ENCODE results near the gene HELLS.
"Not testable (repeated sequence)": the region's sequence is repeated elsewhere in the genome, so short reads cannot be mapped to it uniquely, and the experiment has no call there.

HELLS gene

GRCh38 chr10:94627511-94627910 is 81.9 kb downstream of the HELLS start:
- Mint-ChIP-seq H3K4me3 (no peak overlapping the region), H3K27ac (no peak overlapping the region), H3K9me3 (no peaks in the 10 kb centered on the region), H3K27me3 (ENCODE audit: low read depth) (no peaks in the 10 kb centered on the region), H3K36me3 (ENCODE audit: low read depth) (no peaks in the 10 kb centered on the region), H3K4me1 (ENCODE audit: low read depth) (peaks cover 1% of the 10 kb centered on the region)
- DNase-seq (ENCODE audit: low spot score), result no peak

DNA sequence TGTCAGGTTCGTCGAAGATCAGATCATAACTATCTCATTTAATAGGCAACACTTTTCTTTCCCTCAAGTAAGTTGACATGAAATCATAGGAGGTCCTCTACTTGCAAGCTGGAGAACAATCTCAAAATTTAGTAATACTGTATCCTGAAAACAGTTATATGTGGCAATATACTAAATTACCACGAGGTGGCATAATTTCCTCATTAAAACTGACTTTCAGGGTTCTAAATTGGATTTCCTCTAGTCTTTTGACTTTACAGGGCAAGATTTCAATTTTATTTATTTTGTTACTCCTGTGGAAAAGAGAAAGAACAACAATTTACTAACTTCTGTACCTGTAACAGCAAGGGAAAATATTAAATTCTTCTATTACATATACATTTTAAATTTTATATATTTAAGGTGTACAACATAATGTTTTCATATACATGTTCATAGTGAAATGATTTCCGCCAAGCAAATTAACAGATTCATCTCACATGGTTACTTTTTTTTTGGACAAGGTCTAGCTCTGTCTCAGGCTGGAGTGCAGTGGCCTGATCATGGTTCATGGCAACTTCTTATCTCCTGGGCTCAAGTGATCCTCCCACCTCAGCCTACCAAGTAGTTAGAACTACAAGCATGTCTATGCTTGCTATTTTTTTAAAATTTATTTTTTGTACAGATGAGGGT is 84.6 kb downstream of the HELLS start:
- Mint-ChIP-seq H3K4me1 (ENCODE audit: low read depth) (peaks cover 1% of the 10 kb centered on the region), H3K9me3 (peaks cover 4% of the 10 kb centered on the region), H3K27ac (no peak overlapping the region), H3K4me3 (no peak overlapping the region), H3K27me3 (ENCODE audit: low read depth) (no peaks in the 10 kb centered on the region), H3K36me3 (ENCODE audit: low read depth) (no peaks in the 10 kb centered on the region)
- DNase-seq (ENCODE audit: low spot score), result no peak

- Mint-ChIP-seq H3K27ac (no peak overlapping the region), H3K4me3 (no peak overlapping the region), H3K36me3 (ENCODE audit: low read depth) (no peaks in the 10 kb centered on the region), H3K4me1 (ENCODE audit: low read depth) (peaks cover 1% of the 10 kb centered on the region), H3K9me3 (peaks cover 9% of the 10 kb centered on the region), H3K27me3 (ENCODE audit: low read depth) (no peaks in the 10 kb centered on the region)
- no peak for DNase-seq (ENCODE audit: low spot score)
Observed at GRCh38 chr10:94631077-94631875, 85.7 kb downstream of the HELLS start.

GRCh38 chr10:94632954-94633353 is 87.4 kb downstream of the HELLS start:
- peaks cover 1% of the 10 kb centered on the region for H3K4me1 Mint-ChIP-seq (ENCODE audit: low read depth)
- no peak overlapping the region for H3K27ac Mint-ChIP-seq

GRCh38 chr10:94638097-94638496 is 92.5 kb downstream of the HELLS start:
- H3K36me3 Mint-ChIP-seq (ENCODE audit: low read depth); H3K4me1 Mint-ChIP-seq (ENCODE audit: low read depth); H3K27me3 Mint-ChIP-seq (ENCODE audit: low read depth); H3K27ac Mint-ChIP-seq; H3K4me3 Mint-ChIP-seq; DNase-seq (ENCODE audit: low spot score): not testable (repeated sequence)
- peaks cover 35% of the 10 kb centered on the region for H3K9me3 Mint-ChIP-seq

More at GRCh38 chr10:94632954-94633353, 87.4 kb downstream of the HELLS start:
- Mint-ChIP-seq H3K4me3 (no peak overlapping the region), H3K36me3 (ENCODE audit: low read depth) (no peaks in the 10 kb centered on the region), H3K9me3 (peaks cover 22% of the 10 kb centered on the region), H3K27me3 (ENCODE audit: low read depth) (no peaks in the 10 kb centered on the region)
- DNase-seq (ENCODE audit: low spot score), result no peak

DNA sequence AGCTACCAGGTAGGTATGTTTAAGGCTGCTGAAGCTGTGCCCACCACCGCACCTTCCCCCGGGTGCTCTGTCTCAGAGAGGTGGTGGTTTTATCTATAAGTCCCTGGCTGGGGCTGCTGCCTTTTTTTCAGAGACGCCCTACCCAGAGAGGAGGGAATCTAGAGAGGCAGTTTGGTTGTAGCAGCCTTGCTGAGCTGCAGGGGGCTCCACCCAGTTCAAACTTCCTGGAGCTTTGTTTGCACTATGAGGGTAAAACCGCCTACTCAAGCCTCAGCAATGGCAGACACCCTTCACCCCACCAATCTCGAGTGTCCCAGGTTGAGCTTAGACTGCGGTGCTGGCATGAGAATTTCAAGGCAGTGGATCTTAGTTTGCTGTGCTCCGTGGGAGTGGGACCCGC is 94.3 kb downstream of the HELLS start:
- no peak for DNase-seq (ENCODE audit: low spot score)
- Mint-ChIP-seq H3K36me3 (ENCODE audit: low read depth) (peaks cover 3% of the 10 kb centered on the region), H3K4me1 (ENCODE audit: low read depth) (no peaks in the 10 kb centered on the region), H3K9me3 (peaks cover 34% of the 10 kb centered on the region), H3K27ac (no peak overlapping the region), H3K27me3 (ENCODE audit: low read depth) (no peaks in the 10 kb centered on the region), H3K4me3 (no peak overlapping the region)

DNA sequence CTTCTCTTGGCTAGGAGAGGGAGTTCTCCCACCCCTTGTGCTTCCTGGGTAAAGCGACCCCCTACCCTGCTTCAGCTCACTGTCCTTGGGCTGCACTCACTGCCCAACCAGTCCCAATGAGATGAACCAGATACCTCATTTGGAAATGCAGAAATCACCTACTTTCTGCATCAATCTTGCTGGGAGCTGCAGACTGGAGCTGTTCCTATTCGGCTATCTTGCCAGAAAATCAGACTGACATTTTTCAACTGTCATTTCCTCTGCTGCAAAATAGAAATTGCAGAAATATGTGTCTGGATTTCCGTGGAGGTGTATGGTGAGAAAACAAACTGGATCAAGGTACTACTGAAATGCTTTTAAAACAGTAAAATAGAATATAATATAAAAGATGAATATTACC is 95.0 kb downstream of the HELLS start:
- DNase-seq (ENCODE audit: low spot score), result no peak
- peaks cover 28% of the 10 kb centered on the region for H3K9me3 Mint-ChIP-seq
- H3K27ac Mint-ChIP-seq, result no peak overlapping the region
- no peaks in the 10 kb centered on the region for H3K27me3 Mint-ChIP-seq (ENCODE audit: low read depth)
- no peaks in the 10 kb centered on the region for H3K4me1 Mint-ChIP-seq (ENCODE audit: low read depth)
- H3K36me3 Mint-ChIP-seq (ENCODE audit: low read depth), result peaks cover 3% of the 10 kb centered on the region
- no peak overlapping the region for H3K4me3 Mint-ChIP-seq

- Mint-ChIP-seq H3K4me3 (no peak overlapping the region), H3K27ac (no peak overlapping the region), H3K9me3 (peaks cover 27% of the 10 kb centered on the region), H3K36me3 (ENCODE audit: low read depth) (peaks cover 3% of the 10 kb centered on the region), H3K4me1 (ENCODE audit: low read depth) (no peaks in the 10 kb centered on the region), H3K27me3 (ENCODE audit: low read depth) (no peaks in the 10 kb centered on the region)
- DNase-seq (ENCODE audit: low spot score), result no peak
Observed at GRCh38 chr10:94641480-94641879, 95.9 kb downstream of the HELLS start.

- no peaks in the 10 kb centered on the region for H3K27me3 Mint-ChIP-seq (ENCODE audit: low read depth)
- H3K9me3 Mint-ChIP-seq, result peaks cover 2% of the 10 kb centered on the region
- H3K4me3 Mint-ChIP-seq, result no peak overlapping the region
- no peaks in the 10 kb centered on the region for H3K36me3 Mint-ChIP-seq (ENCODE audit: low read depth)
- no peak overlapping the region for H3K27ac Mint-ChIP-seq
- H3K4me1 Mint-ChIP-seq (ENCODE audit: low read depth), result no peaks in the 10 kb centered on the region
- no peak for DNase-seq (ENCODE audit: low spot score)
Observed at GRCh38 chr10:94644352-94644751, 98.8 kb downstream of the HELLS start.

GRCh38 chr10:94645285-94645684 is 99.7 kb downstream of the HELLS start:
- DNase-seq (ENCODE audit: low spot score), result no peak
- no peak overlapping the region for H3K27ac Mint-ChIP-seq
- H3K9me3 Mint-ChIP-seq, result no peaks in the 10 kb centered on the region
- no peak overlapping the region for H3K4me3 Mint-ChIP-seq
- no peaks in the 10 kb centered on the region for H3K4me1 Mint-ChIP-seq (ENCODE audit: low read depth)
- no peaks in the 10 kb centered on the region for H3K36me3 Mint-ChIP-seq (ENCODE audit: low read depth)
- no peaks in the 10 kb centered on the region for H3K27me3 Mint-ChIP-seq (ENCODE audit: low read depth)

Measured in T-helper 2 cell treated with Interferon-gamma antibody and Interleukin-4, amounts not matched to agents 5 μg/mL and 100 μg/mL, for 36 hours (primary cell).